ENCODE data around the gene EIF2A.

GRCh38 chr3:150521463-150521862 lies 25.1 kb upstream of the EIF2A start:
- TF ChIP-seq CTCF (IDR thresholded peaks at IDR 0.05; ENCODE audit: poor library complexity) (no peak), EZH2 (IDR thresholded peaks at IDR 0.05; ENCODE audit: borderline replicate concordance) (no peak)

All from hepatocyte (in vitro differentiated cells).